GM18861 (cell line): ENCODE measurements around the gene ARHGAP12.
"Not testable (repeated sequence)": the region's sequence is repeated elsewhere in the genome, so short reads cannot be mapped to it uniquely, and the experiment has no call there.

Experiments
- ATAC-seq: cut with Tn5 transposase; IDR thresholded peaks from one replicate; pipeline ENCODE4 v1.9.1; 2021; ENCODE audit not compliant: unreplicated experiment

ARHGAP12 gene

GRCh38 chr10:31927565-31927883 lies 1.1 kb downstream of the ARHGAP12 start:
- ATAC-seq = no peak

- ATAC-seq = no peak
Observed at GRCh38 chr10:31926765-31927564, 1.7 kb downstream of the ARHGAP12 start.

- no peak for ATAC-seq
Observed at GRCh38 chr10:31926160-31926559, 2.5 kb downstream of the ARHGAP12 start.

GRCh38 chr10:31924833-31925232 lies 3.8 kb downstream of the ARHGAP12 start:
- no peak for ATAC-seq

GRCh38 chr10:31923389-31923788 lies 5.2 kb downstream of the ARHGAP12 start:
- no peak for ATAC-seq

GRCh38 chr10:31921031-31921430 lies 7.6 kb downstream of the ARHGAP12 start:
- no peak for ATAC-seq

GRCh38 chr10:31920538-31920937 lies 8.1 kb downstream of the ARHGAP12 start:
- no peak for ATAC-seq

GRCh38 chr10:31918671-31919409 lies 9.8 kb downstream of the ARHGAP12 start:
- ATAC-seq = no peak

- ATAC-seq = no peak
Observed at GRCh38 chr10:31914370-31914769, 14.3 kb downstream of the ARHGAP12 start.

GRCh38 chr10:31912898-31913850 lies 15.5 kb downstream of the ARHGAP12 start:
- no peak for ATAC-seq

- ATAC-seq = no peak
Observed at GRCh38 chr10:31912289-31912688, 16.3 kb downstream of the ARHGAP12 start.

- no peak for ATAC-seq
Observed at GRCh38 chr10:31910016-31910415, 18.6 kb downstream of the ARHGAP12 start.

- no peak for ATAC-seq
Observed at GRCh38 chr10:31908157-31908556, 20.5 kb downstream of the ARHGAP12 start.

- ATAC-seq = no peak
Observed at GRCh38 chr10:31906039-31906438, 22.6 kb downstream of the ARHGAP12 start.

GRCh38 chr10:31905586-31905985 lies 23.0 kb downstream of the ARHGAP12 start:
- ATAC-seq = no peak

GRCh38 chr10:31902625-31903024 lies 26.0 kb downstream of the ARHGAP12 start:
- ATAC-seq = no peak

- ATAC-seq = no peak
Observed at GRCh38 chr10:31897506-31897905, 31.1 kb downstream of the ARHGAP12 start.

- ATAC-seq = no peak
Observed at GRCh38 chr10:31896968-31897384, 31.7 kb downstream of the ARHGAP12 start.

GRCh38 chr10:31895722-31896121 lies 32.9 kb downstream of the ARHGAP12 start:
- not testable (repeated sequence) for ATAC-seq

GRCh38 chr10:31888442-31888841 lies 40.2 kb downstream of the ARHGAP12 start:
- ATAC-seq = no peak

GRCh38 chr10:31887850-31888249 lies 40.8 kb downstream of the ARHGAP12 start:
- ATAC-seq = no peak
